Stimulated activated CD4-positive, alpha-beta T cell treated with anti-CD3 and anti-CD28 coated beads, TNF-alpha, amount 100 ng/mL, for 1 hour (primary cell): Measurements from ENCODE around the gene CDK5RAP2.
"Not testable (repeated sequence)": the region's sequence is repeated elsewhere in the genome, so short reads cannot be mapped to it uniquely, and the experiment has no call there.

Experiments
- DNase-seq, 3 donors: peaks; one replicate each; pipeline ENCODE4 v3.0.0-alpha.2; 2020; ENCODE audit warnings: low read depth in 3 of 3, low spot score in 1 of 3

Gene CDK5RAP2

DNA sequence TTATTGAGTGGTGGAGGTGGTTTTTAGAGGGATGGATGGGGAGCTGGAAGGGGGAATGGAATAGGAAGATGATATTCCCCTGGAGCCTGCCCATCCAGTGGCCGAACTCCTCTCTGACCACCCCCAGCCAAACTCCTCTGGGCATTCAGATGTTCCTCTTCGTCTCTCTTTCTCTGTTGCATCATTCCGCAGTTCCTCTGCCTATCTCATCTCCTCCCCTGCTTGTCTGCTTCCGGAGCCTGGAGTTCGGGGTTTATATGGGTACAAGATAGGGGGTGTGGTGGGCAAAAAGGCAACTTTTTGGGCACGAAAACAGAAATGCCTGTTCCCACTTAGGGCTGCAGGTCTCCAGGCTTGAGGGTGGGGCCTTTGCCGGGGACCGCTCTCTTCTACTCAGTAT lies 12.2 kb upstream of the CDK5RAP2 start:
- DNase-seq, result no peak

DNA sequence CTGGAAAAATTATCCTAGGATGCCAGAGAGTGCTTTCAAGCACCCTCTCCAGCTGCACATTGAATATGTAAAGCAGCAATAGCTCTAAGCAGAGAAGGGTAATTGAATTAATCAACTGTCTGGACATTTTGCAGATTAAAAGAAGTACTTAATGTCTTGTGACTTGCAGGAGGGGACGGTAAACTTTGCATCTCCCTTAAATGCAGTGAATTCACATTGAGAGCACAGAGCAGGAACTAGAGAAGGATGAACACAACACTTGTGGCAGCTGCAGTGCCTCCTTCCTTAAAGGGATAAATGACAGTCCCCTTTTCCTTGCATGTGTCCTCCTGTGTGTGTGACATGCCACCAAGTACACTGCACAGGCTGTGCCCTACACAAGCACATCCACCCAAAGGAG lies 7.4 kb upstream of the CDK5RAP2 start:
- no peak for DNase-seq

DNA sequence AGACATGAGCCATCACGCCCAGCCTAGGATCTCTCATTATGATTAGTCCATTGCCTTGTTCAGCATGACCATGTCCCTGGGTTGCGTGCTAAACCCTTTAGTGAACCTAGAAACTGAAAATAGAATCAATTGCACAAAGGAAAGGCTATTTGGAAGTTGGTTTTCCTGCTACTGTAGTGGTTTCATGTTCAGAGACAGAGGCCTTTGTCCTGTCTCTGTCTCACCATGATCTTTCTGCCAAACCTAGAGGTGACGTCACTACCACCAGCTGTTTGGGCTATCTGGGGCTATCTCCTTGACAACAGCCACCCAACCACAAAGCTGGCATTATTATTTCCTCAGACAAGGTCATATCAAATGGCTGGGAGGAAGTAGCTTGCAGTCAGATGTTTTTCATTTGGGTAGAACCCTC lies 4.0 kb upstream of the CDK5RAP2 start:
- DNase-seq, result no peak

DNA sequence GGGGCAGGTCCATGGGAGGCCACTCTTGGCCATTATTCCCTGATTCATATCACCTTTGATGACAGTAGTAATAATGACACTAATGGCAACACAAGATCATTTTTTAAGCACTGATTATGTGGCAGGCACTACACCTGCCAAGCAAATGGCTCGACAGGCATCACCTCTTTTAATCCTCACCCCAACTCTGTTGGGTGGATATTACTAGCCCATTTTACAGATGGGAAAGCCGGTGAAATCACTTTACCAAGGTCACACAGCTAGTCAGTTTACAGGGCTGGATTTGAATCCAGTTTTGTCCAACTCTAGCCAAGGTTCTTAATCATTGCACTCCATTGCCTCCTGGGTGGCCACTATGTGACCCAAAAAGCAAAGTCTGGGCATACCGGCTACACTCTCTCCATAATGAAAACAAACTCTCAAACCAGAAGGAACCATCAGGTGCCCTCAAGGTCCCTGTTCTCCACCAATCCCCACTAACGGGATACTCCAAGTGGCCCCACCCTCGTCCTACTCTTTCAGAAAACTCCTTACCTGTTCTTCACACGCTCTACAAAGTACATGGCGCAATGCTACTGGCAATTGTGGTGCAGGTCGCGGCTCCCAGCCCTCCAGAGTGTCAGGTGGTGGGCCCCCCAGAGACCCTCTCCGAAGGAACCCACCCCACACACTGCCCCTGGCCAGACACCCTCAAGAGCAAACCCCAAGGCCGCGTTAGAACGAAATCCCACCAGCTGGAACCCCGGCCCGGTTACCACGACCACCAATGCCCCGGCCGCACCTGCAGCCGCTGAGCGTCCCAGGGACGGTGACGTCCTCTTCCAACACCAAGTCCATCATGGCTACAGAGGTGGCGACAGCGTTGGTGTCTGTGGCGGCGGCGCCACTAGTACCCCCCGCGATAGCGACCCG lies 572 bp downstream of the CDK5RAP2 start:
- no peak for DNase-seq

DNA sequence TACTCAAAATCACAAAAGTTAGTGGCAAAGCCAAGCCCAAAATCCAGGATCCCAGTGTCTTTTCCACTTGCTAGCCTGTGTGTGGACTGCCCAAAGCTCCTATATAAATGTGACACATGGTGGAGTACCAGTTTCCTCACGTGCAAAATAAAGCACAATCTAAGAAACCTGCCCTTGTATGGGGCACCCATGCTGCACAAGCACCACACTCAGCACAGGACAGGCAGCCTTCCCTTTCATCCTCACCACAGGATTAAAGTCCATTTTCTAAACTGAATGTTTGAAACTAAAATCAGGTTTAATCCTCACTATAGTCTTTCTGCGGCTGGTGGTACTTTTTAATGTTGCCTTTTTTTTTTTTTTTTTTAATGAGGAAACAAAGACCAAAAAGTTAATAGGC lies 5.5 kb downstream of the CDK5RAP2 start:
- no peak for DNase-seq

DNA sequence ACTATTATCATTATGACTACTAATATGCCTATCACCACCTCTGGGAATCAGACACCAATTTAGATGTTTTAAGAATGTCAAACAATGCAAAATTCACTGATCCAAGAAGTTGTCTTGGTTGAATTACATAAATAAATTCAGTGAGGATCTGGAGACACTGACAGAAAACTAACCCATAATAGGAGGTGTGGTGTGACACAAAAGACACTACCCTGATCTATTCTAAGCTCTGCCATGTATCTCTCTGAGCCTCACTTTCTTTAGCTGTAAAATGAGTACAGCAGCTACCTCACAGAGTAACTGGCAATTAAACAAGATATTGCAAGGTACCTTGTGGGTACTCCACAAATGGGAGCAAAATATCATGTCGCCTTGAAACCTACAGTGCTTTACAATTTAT lies 7.5 kb downstream of the CDK5RAP2 start:
- DNase-seq, result no peak

DNA sequence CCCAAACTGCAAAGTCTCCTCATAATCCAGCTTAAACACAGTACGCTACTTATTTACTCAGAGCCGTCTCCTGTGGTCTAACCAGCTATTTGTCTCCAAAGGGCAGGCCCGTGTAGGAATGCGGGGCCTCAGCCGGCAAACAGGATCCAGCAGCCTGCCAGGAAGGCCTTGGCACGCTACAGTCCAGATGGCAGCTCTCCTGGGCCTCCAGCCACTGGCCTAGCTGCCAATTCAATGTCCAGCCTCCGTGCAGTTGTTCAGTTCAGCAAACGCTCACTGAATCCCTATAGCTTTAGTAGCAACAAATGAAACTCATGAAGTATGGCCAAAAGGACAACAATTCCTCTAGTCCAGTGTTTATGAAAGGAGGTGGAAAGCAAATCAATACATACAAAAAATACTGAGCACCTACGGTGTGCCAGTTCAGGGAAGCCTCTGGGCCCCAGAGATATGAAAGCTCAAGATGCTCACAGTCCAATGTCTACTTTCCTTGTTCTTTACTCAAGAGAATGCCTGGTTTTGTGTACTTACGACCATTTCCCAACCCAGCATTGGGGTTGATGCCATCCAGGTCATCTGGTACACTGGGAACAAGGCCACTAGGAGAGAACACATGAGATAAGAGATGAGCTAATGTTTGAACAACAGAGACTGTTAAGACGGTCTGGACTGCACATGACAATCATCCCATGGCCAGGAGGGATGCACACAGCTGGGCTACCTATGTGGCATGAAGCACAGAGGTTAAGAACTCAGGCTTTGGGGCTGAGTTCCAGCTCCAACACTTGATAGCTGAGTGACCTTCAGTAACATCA lies 8.3 kb downstream of the CDK5RAP2 start:
- DNase-seq, result no peak

DNA sequence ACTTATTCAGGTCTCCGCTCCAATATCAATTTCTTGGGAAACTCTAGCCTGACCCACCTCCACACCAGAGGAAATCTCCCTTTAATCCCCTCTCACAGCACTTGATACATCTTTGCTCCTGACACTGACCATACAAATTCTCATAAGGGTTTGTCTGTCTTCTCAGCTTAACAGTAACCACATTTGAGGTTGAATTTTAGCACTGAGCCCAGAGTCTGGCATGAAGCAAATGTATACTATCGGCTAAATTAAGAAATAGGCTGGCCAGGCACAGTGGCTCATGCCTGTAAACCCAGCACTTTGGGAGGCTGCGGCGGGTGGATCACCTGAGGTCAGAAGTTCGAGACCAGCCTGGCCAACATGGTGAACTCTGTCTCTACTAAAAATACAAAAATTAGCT lies 9.7 kb downstream of the CDK5RAP2 start:
- no peak for DNase-seq

DNA sequence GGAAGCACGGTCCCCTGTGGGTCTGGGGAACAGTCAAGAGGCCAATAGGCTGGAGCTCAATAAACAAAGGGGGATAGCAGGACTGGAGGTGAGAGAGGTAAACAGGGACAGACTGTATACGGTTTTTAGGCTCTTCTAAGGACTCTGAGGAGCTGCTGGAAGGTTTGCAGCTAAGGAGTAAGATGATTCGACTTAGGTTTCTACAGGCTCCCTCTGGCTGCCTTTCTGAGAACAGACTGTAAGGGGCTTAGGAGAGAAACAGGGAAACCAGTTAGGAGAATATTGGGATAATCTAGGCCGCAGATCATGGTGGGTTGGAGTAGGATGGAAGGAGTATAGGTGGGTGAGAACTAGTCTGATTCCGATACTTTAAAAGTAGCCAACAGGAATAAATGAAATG lies 10.4 kb downstream of the CDK5RAP2 start:
- DNase-seq, result no peak

DNA sequence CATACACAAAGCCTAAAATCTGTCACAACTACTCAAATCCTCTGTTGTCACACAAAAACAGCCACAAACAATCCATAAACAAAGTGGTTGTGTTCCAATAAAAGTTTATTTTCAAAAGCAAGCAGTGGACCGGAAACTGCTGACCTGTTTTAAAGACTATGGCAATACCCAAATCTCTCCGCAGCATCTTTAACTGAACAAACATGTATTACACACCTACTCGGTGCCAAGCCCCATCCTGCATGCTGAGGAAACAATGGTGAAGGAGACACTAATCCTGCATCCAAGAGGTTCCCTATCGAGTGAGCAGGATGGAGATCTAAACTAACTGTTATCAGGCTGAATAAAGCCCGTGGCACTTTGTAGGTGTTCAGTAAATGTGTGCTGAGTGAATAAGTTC lies 11.2 kb downstream of the CDK5RAP2 start:
- no peak for DNase-seq

DNA sequence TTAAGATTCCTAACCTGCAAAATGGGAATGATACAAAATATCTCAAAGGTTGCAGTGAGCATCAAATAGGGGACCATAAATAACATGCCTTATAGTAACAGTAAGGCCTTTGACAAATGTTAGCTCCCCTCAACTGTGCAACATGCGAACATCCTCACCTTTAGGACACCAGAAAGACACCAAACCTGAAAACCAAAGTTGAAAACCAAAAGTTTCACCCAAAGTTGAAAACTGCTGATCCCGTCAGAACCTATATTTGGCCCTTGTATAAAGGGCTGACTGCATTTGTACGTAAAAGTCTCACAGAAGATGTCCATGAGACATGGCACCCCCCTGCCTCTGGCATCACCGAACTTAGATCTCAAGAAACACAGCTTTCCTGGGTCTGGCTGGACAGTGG lies 12.1 kb downstream of the CDK5RAP2 start:
- DNase-seq, result no peak

DNA sequence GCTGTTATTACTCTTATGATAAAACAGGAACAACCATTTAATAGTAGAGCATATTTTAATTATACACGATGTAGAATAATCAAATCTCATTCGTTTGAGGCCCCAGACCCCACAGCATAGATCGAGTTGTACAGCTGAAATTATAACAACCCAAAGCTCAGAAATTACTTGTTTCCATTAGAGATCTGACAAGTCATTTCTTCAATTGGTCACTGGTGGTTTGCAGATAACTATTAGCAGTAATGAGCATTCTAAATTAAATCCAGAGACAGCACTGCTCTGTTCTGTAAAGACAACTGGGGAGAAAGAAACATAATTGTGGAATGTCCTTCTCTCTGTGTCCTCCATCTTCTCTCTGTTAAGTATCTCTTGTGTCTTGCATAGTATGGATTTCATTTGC lies 12.9 kb downstream of the CDK5RAP2 start:
- DNase-seq, result no peak

DNA sequence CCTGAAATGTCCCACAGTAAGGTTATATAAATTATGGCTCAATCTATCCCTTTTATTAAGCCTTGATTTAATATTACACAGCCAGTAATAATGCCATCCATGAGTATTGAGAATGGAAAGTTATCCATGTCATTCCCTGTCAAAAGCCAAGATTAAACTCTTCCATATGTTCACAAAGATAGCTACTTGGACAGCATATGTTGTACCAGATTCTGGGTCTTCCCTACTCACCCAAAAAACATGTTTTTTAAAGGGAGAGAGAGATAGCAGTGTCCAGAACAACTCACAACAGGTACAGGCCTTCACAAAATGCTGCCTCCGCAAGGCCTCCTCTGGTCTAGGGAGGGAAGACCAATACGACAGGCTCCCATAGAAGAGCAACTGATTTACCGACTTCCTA lies 15.4 kb downstream of the CDK5RAP2 start:
- no peak for DNase-seq

DNA sequence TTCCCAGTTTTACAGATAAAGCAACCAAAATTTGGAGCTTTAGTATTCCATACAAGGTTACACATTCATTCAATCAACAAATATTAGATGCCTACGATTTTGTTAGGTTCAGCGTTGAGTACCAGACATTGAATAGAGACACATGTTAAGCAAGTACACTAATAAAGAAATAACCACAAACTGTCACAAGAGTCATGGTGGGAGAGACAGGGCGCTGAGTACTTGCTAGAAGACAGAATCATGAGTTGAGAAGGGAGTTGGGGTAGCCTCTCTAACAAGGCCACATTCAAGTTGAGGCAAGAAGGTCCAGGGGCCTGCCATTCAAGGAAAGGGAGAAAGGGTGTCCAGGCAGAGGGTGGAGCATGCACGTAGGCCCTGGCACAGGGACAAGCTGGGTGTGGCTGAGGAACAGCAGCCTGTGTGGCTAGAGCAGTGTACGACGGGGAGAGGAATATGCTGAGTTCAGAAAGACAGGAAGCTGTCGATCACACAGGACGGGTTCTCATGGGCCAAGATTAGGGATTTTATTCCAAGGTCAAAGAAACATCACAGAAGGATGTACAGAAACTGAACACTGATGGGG lies 17.0 kb downstream of the CDK5RAP2 start:
- DNase-seq, result no peak

DNA sequence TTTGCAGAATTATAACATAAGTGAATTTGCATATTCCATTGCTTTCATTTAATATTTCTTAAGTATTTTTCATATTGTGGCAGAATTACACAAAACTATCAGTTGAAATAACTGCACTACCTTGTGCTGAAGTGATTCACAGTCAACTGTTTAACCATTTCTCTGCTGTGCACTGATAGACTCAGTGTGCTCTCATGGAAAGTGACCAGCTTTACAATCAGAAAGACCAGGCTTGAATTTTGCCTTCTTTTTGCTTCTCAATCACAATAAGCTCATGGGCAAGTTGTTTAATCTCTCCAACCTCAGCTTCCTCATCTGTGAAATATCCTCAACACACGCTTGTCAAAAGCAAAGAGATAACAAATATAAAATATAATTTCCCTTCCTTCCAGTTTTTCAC lies 18.3 kb downstream of the CDK5RAP2 start:
- DNase-seq, result no peak

DNA sequence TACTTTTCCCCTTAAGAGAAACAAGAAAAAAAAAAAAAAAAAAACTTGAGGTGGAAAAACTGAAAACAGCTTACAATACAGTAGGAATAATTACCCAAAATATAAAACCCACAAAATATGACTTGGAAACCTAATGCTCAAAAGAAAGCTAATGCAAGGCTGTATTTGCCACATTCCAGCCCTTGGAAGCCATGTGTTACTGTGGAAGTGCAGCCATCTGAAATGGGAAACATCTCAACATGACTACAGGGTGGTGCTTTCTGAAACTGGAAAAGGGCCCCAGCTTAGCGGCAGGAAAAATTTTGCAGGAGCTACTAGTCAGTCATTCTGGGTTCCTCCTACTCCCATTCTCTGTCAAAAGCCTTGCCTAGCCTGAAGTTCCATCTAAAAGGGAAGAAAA lies 20.4 kb downstream of the CDK5RAP2 start:
- DNase-seq, result no peak

DNA sequence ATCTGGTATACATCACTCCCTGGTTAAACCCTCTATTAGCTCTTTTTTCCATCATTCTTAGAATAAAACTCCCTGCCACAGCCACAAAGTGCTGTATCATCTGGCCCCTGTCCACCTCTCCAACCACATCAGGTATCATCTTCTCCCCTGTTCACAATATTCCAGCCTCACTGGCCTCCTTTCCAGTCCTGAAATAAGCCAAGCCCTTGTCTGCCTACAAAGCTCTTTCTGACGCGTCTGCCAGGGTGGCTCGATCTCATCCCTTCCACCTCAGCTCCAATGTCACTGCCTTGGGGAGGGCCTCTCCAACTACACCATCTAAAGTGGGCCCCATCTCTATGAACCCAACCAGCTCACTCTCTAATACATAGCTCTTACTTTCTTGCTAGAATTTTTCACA lies 21.5 kb downstream of the CDK5RAP2 start:
- no peak for DNase-seq

DNA sequence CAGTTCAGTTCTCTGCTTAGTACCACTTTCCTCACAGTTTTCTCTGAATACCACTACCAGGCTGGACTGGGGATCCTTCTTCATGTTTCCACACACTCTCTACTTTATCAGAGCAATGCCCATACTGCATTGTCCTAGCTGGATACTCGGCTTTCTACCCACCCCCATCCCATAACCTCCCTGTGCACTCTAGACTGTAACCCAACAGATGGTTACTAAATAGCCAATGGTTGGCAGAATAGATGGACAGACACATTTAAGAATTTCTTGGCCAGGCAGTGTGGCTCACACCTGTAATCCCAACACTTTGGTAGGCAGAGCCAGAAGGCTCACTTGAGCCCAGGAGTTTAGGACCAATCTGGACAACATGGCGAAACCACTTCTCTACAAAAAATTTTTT lies 22.8 kb downstream of the CDK5RAP2 start:
- DNase-seq, result no peak

DNA sequence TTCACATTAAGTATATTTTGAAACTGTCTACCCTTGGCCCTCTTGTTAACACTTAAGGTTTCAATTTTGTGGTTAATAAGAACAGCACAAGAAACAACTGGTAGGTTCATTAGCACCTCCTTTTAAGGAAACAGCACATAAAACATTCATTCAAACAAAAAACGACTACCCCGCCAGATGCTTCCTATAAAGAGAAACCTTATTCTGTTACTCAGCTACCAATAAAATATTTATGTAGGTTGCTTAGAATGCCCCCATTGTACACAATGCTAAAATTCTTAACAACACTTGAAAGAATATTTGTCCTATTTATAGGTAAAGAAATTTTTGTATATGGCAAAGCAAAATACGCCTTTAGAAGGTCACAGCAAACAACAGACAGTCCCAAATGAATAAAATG lies 23.2 kb downstream of the CDK5RAP2 start:
- DNase-seq, result no peak

DNA sequence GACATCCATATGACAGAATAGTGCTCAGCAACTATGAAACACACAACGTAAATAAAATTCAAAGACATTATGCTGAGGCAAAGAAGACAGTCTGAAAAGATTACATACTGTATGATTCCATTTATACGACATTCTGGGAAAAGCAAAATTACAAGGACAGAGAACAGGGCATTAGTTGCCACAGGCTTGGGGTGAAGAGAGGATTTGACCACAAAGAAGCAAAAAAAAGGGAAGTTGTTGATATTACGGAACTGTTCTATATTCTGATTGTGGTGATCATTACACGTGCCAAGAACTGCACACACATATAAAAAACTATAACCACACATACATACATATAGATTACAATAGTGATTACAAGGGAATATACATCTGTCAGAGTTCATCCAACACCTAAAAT lies 24.1 kb downstream of the CDK5RAP2 start:
- DNase-seq, result no peak

DNA sequence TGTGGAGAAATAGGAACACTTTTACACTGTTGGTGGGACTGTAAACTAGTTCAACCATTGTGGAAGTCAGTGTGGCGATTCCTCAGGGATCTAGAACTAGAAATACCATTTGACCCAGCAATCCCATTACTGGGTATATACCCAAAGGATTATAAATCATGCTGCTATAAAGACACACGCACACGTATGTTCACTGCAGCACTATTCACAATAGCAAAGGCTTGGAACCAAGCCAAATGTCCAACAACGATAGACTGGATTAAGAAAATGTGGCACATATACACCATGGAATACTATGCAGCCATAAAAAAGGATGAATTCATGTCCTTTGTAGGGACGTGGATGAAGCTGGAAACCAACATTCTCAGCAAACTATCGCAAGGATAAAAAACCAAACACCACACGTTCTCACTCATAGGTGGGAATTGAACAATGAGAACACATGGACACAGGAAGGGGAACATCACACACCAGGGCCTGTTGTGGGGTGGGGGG lies 27.7 kb downstream of the CDK5RAP2 start:
- DNase-seq, result not testable (repeated sequence)
